ENCODE data around the gene GK2.

Gene GK2

GRCh38 chr4:79408063-79408462 is at the start of gene GK2:
GK2 (minus strand) TSS chr4:79408228; CDS start chr4:79408200, 28 bp downstream.
- FAIRE-seq = no peak

- no peak for FAIRE-seq
These were observed 47.2 kb upstream of the GK2 start for GRCh38 chr4:79455216-79455615.

GRCh38 chr4:79454656-79455055 is 46.6 kb upstream of the GK2 start:
- FAIRE-seq = no peak

GRCh38 chr4:79450053-79450452 is 42.0 kb upstream of the GK2 start:
- no peak for FAIRE-seq

GRCh38 chr4:79446145-79446544 is 38.1 kb upstream of the GK2 start:
- FAIRE-seq = no peak

- no peak for FAIRE-seq
These were observed 37.3 kb upstream of the GK2 start for GRCh38 chr4:79445371-79445781.

GRCh38 chr4:79442422-79442821 is 34.4 kb upstream of the GK2 start:
- no peak for FAIRE-seq

GRCh38 chr4:79439489-79439888 is 31.5 kb upstream of the GK2 start:
- no peak for FAIRE-seq

- no peak for FAIRE-seq
These were observed 23.8 kb upstream of the GK2 start for GRCh38 chr4:79431839-79432238.

GRCh38 chr4:79429113-79429903 is 21.3 kb upstream of the GK2 start:
- FAIRE-seq = no peak

- no peak for FAIRE-seq
These were observed 19.0 kb upstream of the GK2 start for GRCh38 chr4:79426989-79427388.

GRCh38 chr4:79425586-79425985 is 17.6 kb upstream of the GK2 start:
- FAIRE-seq = no peak

- no peak for FAIRE-seq
These were observed 13.5 kb upstream of the GK2 start for GRCh38 chr4:79421483-79421882.

- no peak for FAIRE-seq
These were observed 5.9 kb upstream of the GK2 start for GRCh38 chr4:79413886-79414285.

GRCh38 chr4:79413032-79413885 is 5.2 kb upstream of the GK2 start:
- FAIRE-seq = no peak

GRCh38 chr4:79404666-79405065 is 3.4 kb downstream of the GK2 start:
- FAIRE-seq = no peak

GRCh38 chr4:79403356-79403755 is 4.7 kb downstream of the GK2 start:
- FAIRE-seq = no peak

GRCh38 chr4:79402332-79402851 is 5.6 kb downstream of the GK2 start:
- FAIRE-seq = no peak

- no peak for FAIRE-seq
These were observed 9.0 kb downstream of the GK2 start for GRCh38 chr4:79399076-79399475.

- no peak for FAIRE-seq
These were observed 10.1 kb downstream of the GK2 start for GRCh38 chr4:79397951-79398350.

- FAIRE-seq = no peak
These were observed 11.2 kb downstream of the GK2 start for GRCh38 chr4:79396794-79397193.

GRCh38 chr4:79395841-79396240 is 12.2 kb downstream of the GK2 start:
- no peak for FAIRE-seq

- no peak for FAIRE-seq
These were observed 17.1 kb downstream of the GK2 start for GRCh38 chr4:79390890-79391289.

- no peak for FAIRE-seq
These were observed 22.4 kb downstream of the GK2 start for GRCh38 chr4:79385641-79386040.
